Upper lobe of left lung (tissue), 4 donors: ENCODE measurements around the gene PPARD.

Experiments
- POLR2A ChIP-seq, 4 donors: fragments of 450-650 bp; IDR thresholded peaks; one replicate each; pipeline ENCODE4 v1.5.1; 2016 to 2017; ENCODE audit warnings: antibody characterized with exemption in 4 of 4, mild to moderate bottlenecking in 2 of 4
- POLR2AphosphoS5 ChIP-seq, 2 donors: sonication (generic); formaldehyde crosslinking; IDR thresholded peaks; one replicate each; pipeline ENCODE4 v1.5.1; 2017; ENCODE audit warnings: antibody characterized with exemption in 2 of 2

DNA sequence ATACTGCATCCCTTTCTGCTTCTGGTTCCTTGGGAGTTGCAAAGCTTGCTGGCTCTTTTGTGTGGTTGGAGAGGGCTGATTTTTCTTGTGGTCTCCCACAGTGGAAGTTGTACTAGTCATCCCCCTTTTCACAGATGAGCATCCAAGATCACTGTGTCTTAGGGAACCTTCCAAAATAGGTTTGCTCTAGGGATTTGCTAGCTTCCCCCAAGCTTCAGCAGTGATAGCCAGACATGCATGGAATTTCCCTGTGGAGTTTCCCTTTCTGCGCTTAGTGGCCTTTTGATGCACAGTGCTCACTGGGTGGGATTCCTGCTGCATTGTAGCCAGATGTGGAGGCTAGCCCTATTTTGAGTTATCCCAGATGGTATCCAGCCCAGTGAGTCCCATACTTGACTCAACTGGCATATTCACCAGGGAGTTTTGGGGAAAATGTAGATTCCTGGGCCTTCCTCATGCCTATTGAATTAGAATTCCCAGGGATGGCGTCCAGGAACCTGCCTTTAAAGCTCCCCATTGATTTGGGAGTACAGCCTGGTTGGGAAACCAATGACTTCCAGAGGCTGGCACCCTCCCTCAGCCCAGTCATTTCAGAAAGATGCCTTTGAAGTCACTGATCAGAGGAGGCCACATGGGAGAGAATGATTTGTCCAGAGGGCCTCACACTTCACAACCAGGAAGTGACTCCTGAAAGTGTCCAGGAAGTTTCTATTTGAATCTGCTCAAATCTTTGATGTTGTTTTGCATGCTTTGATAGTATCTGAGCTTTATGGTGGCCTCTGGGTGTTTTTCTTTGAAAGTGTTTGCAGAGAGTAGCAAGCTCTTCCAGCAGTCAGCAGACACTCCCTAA lies 25.9 kb downstream of the PPARD start:
- TF ChIP-seq POLR2A (IDR thresholded peaks at IDR 0.05), result no peak
- no peak for TF ChIP-seq POLR2AphosphoS5 (IDR thresholded peaks at IDR 0.05)
